Measurements from ENCODE around the gene TIMP2. TPM values are rescaled to one million over a fixed set of nuclear protein-coding genes. Genes with fewer than 3 reads are reported as not detected.

The TIMP2 gene
- total RNA-seq, 1 experiment from 2014 or later = 114 TPM

GRCh38 chr17:78922816-78923498, 2.2 kb downstream of the TIMP2 start:
- POLR2A ChIA-PET (ENCODE audit: unreplicated experiment) = no interaction called here
- TF ChIP-seq, protein P1, sequence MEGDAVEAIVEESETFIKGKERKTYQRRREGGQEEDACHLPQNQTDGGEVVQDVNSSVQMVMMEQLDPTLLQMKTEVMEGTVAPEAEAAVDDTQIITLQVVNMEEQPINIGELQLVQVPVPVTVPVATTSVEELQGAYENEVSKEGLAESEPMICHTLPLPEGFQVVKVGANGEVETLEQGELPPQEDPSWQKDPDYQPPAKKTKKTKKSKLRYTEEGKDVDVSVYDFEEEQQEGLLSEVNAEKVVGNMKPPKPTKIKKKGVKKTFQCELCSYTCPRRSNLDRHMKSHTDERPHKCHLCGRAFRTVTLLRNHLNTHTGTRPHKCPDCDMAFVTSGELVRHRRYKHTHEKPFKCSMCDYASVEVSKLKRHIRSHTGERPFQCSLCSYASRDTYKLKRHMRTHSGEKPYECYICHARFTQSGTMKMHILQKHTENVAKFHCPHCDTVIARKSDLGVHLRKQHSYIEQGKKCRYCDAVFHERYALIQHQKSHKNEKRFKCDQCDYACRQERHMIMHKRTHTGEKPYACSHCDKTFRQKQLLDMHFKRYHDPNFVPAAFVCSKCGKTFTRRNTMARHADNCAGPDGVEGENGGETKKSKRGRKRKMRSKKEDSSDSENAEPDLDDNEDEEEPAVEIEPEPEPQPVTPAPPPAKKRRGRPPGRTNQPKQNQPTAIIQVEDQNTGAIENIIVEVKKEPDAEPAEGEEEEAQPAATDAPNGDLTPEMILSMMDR (conservative IDR thresholded peaks at IDR 0.05) = no peak
- no peak for TF ChIP-seq EZH2 (IDR thresholded peaks at IDR 0.05; ENCODE audit: low read depth)
- peaks cover 33% of the 10 kb centered on the region for H3K79me2 ChIP-seq (ENCODE audit: low read depth)

GRCh38 chr17:78921437-78921971, 3.7 kb downstream of the TIMP2 start:
- peaks cover 3% of the 10 kb centered on the region for H3K4me1 ChIP-seq (replicated peaks; ENCODE audit: insufficient read depth)
- no peaks in the 10 kb centered on the region for H3K9me2 ChIP-seq (ENCODE audit: insufficient read depth)
- TF ChIP-seq, protein P1 (conservative IDR thresholded peaks at IDR 0.05) = no peak
- TF ChIP-seq EZH2 (IDR thresholded peaks at IDR 0.05; ENCODE audit: low read depth) = no peak
- CTCF ChIA-PET = no interaction called here
- POLR2A ChIA-PET (ENCODE audit: unreplicated experiment) = no interaction called here
- H2AFZ ChIP-seq = no peak overlapping the region
- no peaks in the 10 kb centered on the region for H3K27me3 ChIP-seq (ENCODE audit: insufficient read depth, low read depth)
- H4K20me1 ChIP-seq (ENCODE audit: insufficient read depth) = no peaks in the 10 kb centered on the region
- DNase-seq = no peak
- no peak overlapping the region for H3K4me3 ChIP-seq
- peaks cover 40% of the 10 kb centered on the region for H3K79me2 ChIP-seq (ENCODE audit: low read depth)
- BruUV-seq (replicated peaks) = no TSS peak
- no peaks in the 10 kb centered on the region for H3F3A ChIP-seq (ENCODE audit: insufficient read depth, low read depth)
- no peak overlapping the region for H3K27ac ChIP-seq
- H3K9me3 ChIP-seq (ENCODE audit: insufficient read depth, low read depth) = no peaks in the 10 kb centered on the region
- H3K4me2 ChIP-seq = no peak overlapping the region
- H3K36me3 ChIP-seq (ENCODE audit: low read depth) = no peaks in the 10 kb centered on the region
- intact Hi-C loops (cut with micrococcal nuclease; ENCODE audit: unreplicated experiment) = loop anchor here (5.0 kb wide), 1 partner anchor 36 kb away; no protein-coding TSS in a partner anchor

More at GRCh38 chr17:78922816-78923498, 2.2 kb downstream of the TIMP2 start:
- Histone ChIP-seq H3K4me3 (peak overlapping the region; percentile 73; the same call in 1 of the 2 replicates), H3K4me2 (peak overlapping the region; percentile 91), H3K27me3 (ENCODE audit: insufficient read depth, low read depth) (no peaks in the 10 kb centered on the region), H3K9me3 (ENCODE audit: insufficient read depth, low read depth) (no peaks in the 10 kb centered on the region), H2AFZ (no peak overlapping the region), H3K27ac (no peak overlapping the region), H3F3A (ENCODE audit: insufficient read depth, low read depth) (no peaks in the 10 kb centered on the region), H3K4me1 (replicated peaks; ENCODE audit: insufficient read depth) (no peaks in the 10 kb centered on the region), H3K36me3 (ENCODE audit: low read depth) (no peaks in the 10 kb centered on the region), H3K9me2 (ENCODE audit: insufficient read depth) (no peaks in the 10 kb centered on the region), H4K20me1 (ENCODE audit: insufficient read depth) (no peaks in the 10 kb centered on the region)
- intact Hi-C loops (cut with micrococcal nuclease; ENCODE audit: unreplicated experiment) = loop anchor here (1.0 to 5.0 kb wide), 3 partner anchors 24 to 50 kb away; no protein-coding TSS in a partner anchor
- DNase-seq = no peak
- CTCF ChIA-PET = no interaction called here
- BruUV-seq (replicated peaks) = no TSS peak

DNA sequence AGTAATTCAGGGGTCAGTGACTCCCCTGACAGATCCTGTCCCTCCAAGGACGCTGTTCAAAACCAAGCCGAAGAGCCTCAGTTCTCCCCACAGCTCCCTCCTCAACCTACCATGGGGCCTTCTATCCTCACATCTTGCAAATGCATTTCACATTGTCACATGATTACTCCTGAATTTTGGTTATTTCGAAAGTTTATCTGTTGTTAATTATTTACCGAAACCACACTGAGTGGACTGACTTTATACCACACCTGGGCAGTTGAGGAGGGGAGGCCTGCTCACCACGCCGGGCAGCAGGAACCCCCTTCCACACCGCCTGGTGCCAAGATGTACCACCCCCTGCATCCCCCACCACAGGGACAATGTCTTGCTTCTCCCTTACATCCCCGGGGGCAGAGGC, 4.7 kb downstream of the TIMP2 start:
- Histone ChIP-seq H3K4me3 (no peak overlapping the region), H3K9me3 (ENCODE audit: insufficient read depth, low read depth) (no peaks in the 10 kb centered on the region), H3K27me3 (ENCODE audit: insufficient read depth, low read depth) (no peaks in the 10 kb centered on the region), H3K79me2 (ENCODE audit: low read depth) (peaks cover 45% of the 10 kb centered on the region), H3K4me2 (no peak overlapping the region), H3K4me1 (replicated peaks; ENCODE audit: insufficient read depth) (peaks cover 12% of the 10 kb centered on the region), H3F3A (ENCODE audit: insufficient read depth, low read depth) (no peaks in the 10 kb centered on the region), H3K36me3 (ENCODE audit: low read depth) (no peaks in the 10 kb centered on the region), H2AFZ (no peak overlapping the region), H3K27ac (no peak overlapping the region), H3K9me2 (ENCODE audit: insufficient read depth) (no peaks in the 10 kb centered on the region), H4K20me1 (ENCODE audit: insufficient read depth) (no peaks in the 10 kb centered on the region; the same call in 1 of the 2 replicates)
- ChIA-PET POLR2A (ENCODE audit: unreplicated experiment) (interaction anchor here (0.5 kb wide), 1 partner anchor 185 kb away, joined by 6 read pairs; no protein-coding TSS in a partner anchor), CTCF (interaction anchor here (0.6 kb wide), 1 partner anchor 11 kb away, joined by 3 read pairs; no protein-coding TSS in a partner anchor)
- intact Hi-C loops (cut with micrococcal nuclease; ENCODE audit: unreplicated experiment) = loop anchor here (5.0 kb wide), 1 partner anchor 37 kb away; no protein-coding TSS in a partner anchor
- BruUV-seq (replicated peaks) = no TSS peak
- DNase-seq = no peak
- TF ChIP-seq, protein P1 (conservative IDR thresholded peaks at IDR 0.05) = no peak
- TF ChIP-seq EZH2 (IDR thresholded peaks at IDR 0.05; ENCODE audit: low read depth) = no peak
